Activated CD8-positive, alpha-beta T cell treated with anti-CD3 and anti-CD28 coated beads, Interleukin-2, amount 10 ng/mL, durations not matched to agents 7 days and 5 days (primary cell): ENCODE measurements around the gene CNIH1. TPM values are rescaled to one million over a fixed set of nuclear protein-coding genes. Genes with fewer than 3 reads are reported as not detected.

Experiments
- ATAC-seq: fragments of 150-1000 bp; cut with Tn5 transposase; one replicate; pipeline ENCODE4 v1.10.0; 2021; ENCODE audit warnings: moderate library complexity
- CTCF ChIA-PET: fragments of 350-600 bp; sonication (Branson Sonifier 250); formaldehyde crosslinking; loops from one replicate; lab custom pipeline; 2021; ENCODE audit warnings: antibody characterized with exemption; lab: Charles Lee
- POLR2A ChIA-PET: fragments of 350-600 bp; sonication (Branson Sonifier 250); formaldehyde crosslinking; loops from one replicate; lab custom pipeline; 2021; ENCODE audit warnings: antibody characterized with exemption; lab: Charles Lee
- DNase-seq: peaks from one replicate; pipeline ENCODE4 v3.0.0-alpha.2; 2020
- H3K27ac Mint-ChIP-seq: one replicate; pipeline ENCODE4 v1.8.0; 2021; ENCODE audit warnings: mild to moderate bottlenecking, mixed read lengths
- H3K27me3 Mint-ChIP-seq: one replicate; pipeline ENCODE4 v1.8.0; 2021; ENCODE audit warnings: low read depth, mixed read lengths
- H3K36me3 Mint-ChIP-seq: one replicate; pipeline ENCODE4 v1.8.0; 2021; ENCODE audit warnings: low read depth, mixed read lengths
- H3K4me1 Mint-ChIP-seq: one replicate; pipeline ENCODE4 v1.8.0; 2021; ENCODE audit warnings: low read depth, mixed read lengths
- H3K4me3 Mint-ChIP-seq: one replicate; pipeline ENCODE4 v1.8.0; 2021; ENCODE audit warnings: mild to moderate bottlenecking, mixed read lengths
- H3K9me3 Mint-ChIP-seq: one replicate; pipeline ENCODE4 v1.8.0; 2022; ENCODE audit warnings: mixed read lengths; ENCODE audit not compliant: insufficient read depth
- total RNA-seq, 2 experiments: library from RNA; stranded (reverse); gene quantifications; one replicate each; pipeline ENCODE4 v1.2.3, GENCODE V29; 2021

CNIH1 gene
- 10 to 100 TPM; 60.5 to 65.1 TPM for total RNA-seq

DNA sequence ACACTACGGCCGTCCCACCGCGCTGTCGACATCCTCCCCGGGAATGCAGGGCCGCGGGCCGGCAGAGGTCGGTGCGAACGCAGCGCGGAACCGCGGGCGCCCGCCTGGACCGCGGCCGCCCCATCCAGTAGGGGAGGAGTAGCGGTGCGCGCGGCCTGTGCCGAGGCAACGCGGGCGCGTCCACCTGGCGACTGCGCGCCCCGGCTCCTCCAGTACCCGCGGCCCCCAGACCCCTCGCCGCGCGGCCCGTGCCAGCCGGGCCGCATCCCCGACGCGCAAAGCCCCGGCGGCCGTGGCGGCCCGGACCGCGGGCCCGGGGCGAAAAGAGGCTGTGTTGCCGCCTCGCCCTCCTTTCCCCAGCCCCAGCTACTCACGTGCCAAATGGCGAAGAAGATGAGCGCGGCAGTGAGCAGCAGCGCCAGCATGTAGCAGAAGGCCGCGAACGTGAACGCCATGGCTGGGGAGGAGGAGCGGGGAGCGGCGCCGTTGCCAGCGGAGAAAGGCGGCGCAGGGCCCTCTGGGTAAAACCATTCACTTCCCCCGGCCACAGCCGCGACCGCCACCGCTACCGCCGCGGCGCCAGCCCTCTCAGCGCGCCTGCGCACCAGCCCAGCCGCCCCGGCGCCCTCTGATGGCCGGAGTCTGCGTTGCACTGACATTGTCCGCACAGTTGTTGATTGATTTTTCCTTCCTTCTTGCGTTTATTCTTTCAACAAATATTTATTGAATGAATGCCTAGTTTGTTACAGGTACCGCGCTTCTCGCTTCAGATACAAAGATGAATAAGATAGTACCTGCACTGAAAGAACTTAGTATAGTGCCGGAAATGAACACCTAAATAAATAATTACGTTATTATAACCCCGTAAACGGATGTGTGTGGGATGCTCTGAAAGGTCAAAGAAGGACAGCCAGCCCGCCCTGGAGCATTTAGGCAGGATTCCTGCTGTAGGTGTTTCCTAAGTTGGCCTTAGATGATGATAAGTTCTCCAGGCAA lies at the start of gene CNIH1:
TSS of gene CNIH1 (minus strand) at position 502 of the 996 bp plus-strand sequence. CDS start at position 455, 47 bp downstream.
- Mint-ChIP-seq H3K36me3 (peaks cover 18% of the 10 kb centered on the region), H3K9me3 (no peaks in the 10 kb centered on the region), H3K4me1 (peaks cover 40% of the 10 kb centered on the region), H3K4me3 (peak within 1 kb of the TSS; percentile 82), H3K27me3 (peaks cover 10% of the 10 kb centered on the region), H3K27ac (peak within 1 kb of the TSS; percentile 88)
- ATAC-seq (peak; percentile 95), DNase-seq (peak; percentile 93)
- ChIA-PET POLR2A (interaction anchor here (2.5 kb wide), 1 partner anchor 44 kb away, joined by 11 read pairs; the partner anchor contains the start of gene CDKN3), CTCF (interaction anchor here (0.7 to 2.1 kb wide), 13 partner anchors 8 to 460 kb away, joined by 3 to 11 read pairs (median 3); partner anchors contain the start of genes CDKN3, CGRRF1 and GMFB)

- Mint-ChIP-seq H3K36me3 (peaks cover 13% of the 10 kb centered on the region), H3K27ac (no peak overlapping the region), H3K4me1 (peaks cover 36% of the 10 kb centered on the region), H3K9me3 (no peaks in the 10 kb centered on the region), H3K27me3 (no peaks in the 10 kb centered on the region), H3K4me3 (no peak overlapping the region)
- no peak for DNase-seq
- no peak for ATAC-seq
- ChIA-PET POLR2A (interaction anchor here (0.8 kb wide), 1 partner anchor 93 kb away, joined by 3 read pairs; no protein-coding TSS in a partner anchor), CTCF (interaction anchor here (0.7 kb wide), 1 partner anchor 19 kb away, joined by 3 read pairs; the partner anchor contains the start of gene CGRRF1)
Measured at GRCh38 chr14:54490445-54491175, 49.4 kb upstream of the CNIH1 start.

DNA sequence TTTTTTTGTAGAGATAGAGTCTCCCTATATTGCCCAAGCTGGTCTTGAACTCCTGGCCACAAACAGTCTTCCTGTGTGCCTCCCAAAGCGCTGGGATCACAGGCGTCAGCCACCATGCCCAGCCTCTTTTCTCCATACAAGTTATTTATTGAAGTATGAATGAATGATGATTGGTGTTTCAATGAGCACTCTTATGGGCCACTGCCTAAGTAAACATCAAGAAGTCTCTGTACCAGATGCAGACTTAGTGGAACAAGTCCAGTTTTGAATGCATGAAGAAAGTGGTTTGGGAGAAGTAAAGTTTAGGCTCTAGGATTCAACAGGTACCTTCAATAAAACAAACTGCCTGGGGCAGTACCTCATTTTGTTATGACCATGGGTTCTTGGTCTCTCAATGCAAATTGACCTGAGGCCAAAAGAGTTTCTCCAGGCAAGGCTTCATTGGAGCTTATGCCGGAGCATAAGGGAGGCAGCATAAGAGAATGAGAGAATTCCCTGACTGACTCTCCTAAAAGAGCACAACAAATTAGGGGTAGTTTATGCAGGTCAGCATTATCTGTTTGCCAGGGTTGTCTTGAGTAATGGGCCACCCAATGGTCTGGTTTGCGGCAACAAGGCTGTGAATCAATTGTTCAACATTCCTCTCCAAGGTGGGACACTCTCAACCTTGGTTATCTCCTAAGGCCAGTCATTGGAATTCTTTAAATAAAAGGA lies 48.7 kb upstream of the CNIH1 start:
- ChIA-PET CTCF (interaction anchor here (0.7 to 1.6 kb wide), 3 partner anchors 18 to 93 kb away, joined by 3 to 5 read pairs (median 3); partner anchors contain the start of genes CDKN3 and CGRRF1), POLR2A (interaction anchor here (0.6 to 3.1 kb wide), 6 partner anchors 19 to 496 kb away, joined by 3 to 18 read pairs (median 3); partner anchors contain the start of gene CGRRF1)
- Mint-ChIP-seq H3K27me3 (no peaks in the 10 kb centered on the region), H3K27ac (peak overlapping the region; percentile 87), H3K4me3 (peak overlapping the region; percentile 81), H3K36me3 (peaks cover 16% of the 10 kb centered on the region), H3K9me3 (no peaks in the 10 kb centered on the region), H3K4me1 (peaks cover 43% of the 10 kb centered on the region)
- DNase-seq (no peak), ATAC-seq (no peak)

DNA sequence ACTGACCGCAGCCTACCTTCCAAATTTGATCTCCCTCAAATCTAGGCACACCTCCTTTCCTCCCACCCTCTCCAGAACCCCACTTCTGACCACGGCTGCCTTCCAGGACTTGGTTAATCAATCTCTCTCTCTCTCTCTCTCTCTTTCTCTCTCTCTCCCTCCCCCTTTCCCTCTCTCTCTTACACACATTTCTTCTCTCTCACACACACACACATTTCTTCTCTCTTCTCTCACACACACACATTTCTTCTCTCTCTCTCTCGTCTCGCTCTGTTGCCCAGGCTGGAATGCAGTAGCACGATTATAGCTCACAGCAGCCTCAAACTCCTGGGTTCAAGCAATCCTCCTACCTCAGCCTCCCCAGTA lies 48.1 kb upstream of the CNIH1 start:
- H3K4me3 Mint-ChIP-seq, result peak overlapping the region; percentile 81
- no peaks in the 10 kb centered on the region for H3K9me3 Mint-ChIP-seq
- POLR2A ChIA-PET, result interaction anchor here (0.6 to 3.1 kb wide), 5 partner anchors 20 to 497 kb away, joined by 3 to 18 read pairs (median 3); partner anchors contain the start of gene CGRRF1
- H3K27me3 Mint-ChIP-seq, result no peaks in the 10 kb centered on the region
- ATAC-seq, result no peak
- peak overlapping the region; percentile 87 for H3K27ac Mint-ChIP-seq
- H3K4me1 Mint-ChIP-seq, result peaks cover 49% of the 10 kb centered on the region
- DNase-seq, result no peak
- peaks cover 20% of the 10 kb centered on the region for H3K36me3 Mint-ChIP-seq
- CTCF ChIA-PET, result interaction anchor here (0.6 to 2.5 kb wide), 5 partner anchors 15 to 242 kb away, joined by 3 to 18 read pairs (median 5); partner anchors contain the start of genes CDKN3 and CGRRF1

DNA sequence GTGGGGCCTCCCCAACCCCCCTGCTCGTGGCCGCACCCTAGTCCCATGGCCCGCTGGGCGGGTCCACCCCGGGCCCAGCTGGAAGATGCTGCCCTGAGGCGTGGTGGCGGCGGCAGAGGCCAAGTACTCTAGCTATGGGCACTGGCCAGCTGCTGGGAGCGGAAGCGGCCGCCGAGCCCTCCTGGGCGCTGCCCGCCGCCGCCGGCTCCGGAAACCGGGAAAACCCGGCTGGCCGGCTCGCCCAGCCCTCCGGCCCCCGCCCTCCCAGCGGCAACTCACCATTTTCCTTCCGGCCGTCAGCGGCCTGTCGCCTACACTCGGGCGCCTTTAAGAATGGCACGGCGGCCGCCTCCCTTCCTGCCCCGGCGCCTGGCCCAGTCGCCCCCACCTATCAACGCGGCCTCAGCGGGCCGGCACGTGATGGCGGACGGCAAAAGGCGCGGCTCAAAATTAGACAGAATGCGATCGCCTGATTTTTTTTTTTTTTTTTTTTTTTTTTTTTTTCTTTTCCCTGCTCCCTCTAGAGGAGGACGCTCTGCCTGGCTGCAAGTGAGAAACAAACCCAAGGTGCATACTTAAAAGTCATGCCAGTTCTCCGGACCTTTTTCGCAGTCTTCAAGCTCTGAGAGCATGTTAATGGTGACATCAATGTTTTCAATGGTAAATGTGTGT lies 47.6 kb upstream of the CNIH1 start, which contains the start of gene GMFB:
TSS of gene GMFB (minus strand) at position 335 of the 672 bp plus-strand sequence. CDS start at position 282, 53 bp downstream.
- Mint-ChIP-seq H3K4me1 (peaks cover 52% of the 10 kb centered on the region), H3K27ac (peak within 1 kb of the TSS; percentile 87), H3K9me3 (no peaks in the 10 kb centered on the region), H3K27me3 (no peaks in the 10 kb centered on the region), H3K4me3 (peak within 1 kb of the TSS; percentile 95), H3K36me3 (peaks cover 22% of the 10 kb centered on the region)
- POLR2A ChIA-PET, result interaction anchor here (0.6 to 3.1 kb wide), 5 partner anchors 20 to 288 kb away, joined by 3 to 18 read pairs (median 3); partner anchors contain the start of genes CDKN3 and CGRRF1
- ATAC-seq (peak; percentile 97), DNase-seq (peak; percentile 91)
- CTCF ChIA-PET, result interaction anchor here (0.6 to 2.5 kb wide), 11 partner anchors 15 to 393 kb away, joined by 3 to 18 read pairs (median 5); partner anchors contain the start of genes CDKN3 and CGRRF1

- no peaks in the 10 kb centered on the region for H3K9me3 Mint-ChIP-seq
- peaks cover 27% of the 10 kb centered on the region for H3K36me3 Mint-ChIP-seq
- H3K4me3 Mint-ChIP-seq, result peak overlapping the region; percentile 95
- ChIA-PET CTCF (interaction anchor here (0.8 to 2.5 kb wide), 10 partner anchors 14 to 393 kb away, joined by 3 to 18 read pairs (median 5); partner anchors contain the start of genes CDKN3 and CGRRF1), POLR2A (interaction anchor here (2.1 to 3.1 kb wide), 2 partner anchors 21 to 92 kb away, joined by 8 to 18 read pairs; partner anchors contain the start of genes CDKN3 and CGRRF1)
- H3K4me1 Mint-ChIP-seq, result peaks cover 55% of the 10 kb centered on the region
- no peaks in the 10 kb centered on the region for H3K27me3 Mint-ChIP-seq
- DNase-seq (no peak), ATAC-seq (no peak)
- H3K27ac Mint-ChIP-seq, result peak overlapping the region; percentile 74
Measured at GRCh38 chr14:54488318-54488645, 47.1 kb upstream of the CNIH1 start.

DNA sequence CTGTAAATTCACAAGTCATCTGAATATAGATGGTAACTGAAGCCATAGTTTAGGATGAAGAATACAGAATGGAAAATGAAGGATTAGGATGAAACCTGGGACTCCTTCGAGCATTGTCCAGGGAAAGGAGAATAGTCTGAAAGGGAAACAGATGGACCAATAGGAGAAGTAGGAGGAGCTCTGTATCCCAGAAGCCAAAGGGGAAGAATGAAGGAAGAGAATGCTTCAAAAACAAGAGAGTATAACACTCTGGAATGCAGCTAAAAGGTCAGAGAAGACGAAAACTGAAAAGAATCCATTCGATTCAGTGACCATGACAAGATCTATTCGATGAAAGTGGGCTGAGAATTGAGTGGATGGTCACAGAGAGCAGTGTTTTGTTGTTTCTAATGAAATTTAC lies 46.6 kb upstream of the CNIH1 start:
- Mint-ChIP-seq H3K27ac (peak overlapping the region; percentile 74), H3K9me3 (no peaks in the 10 kb centered on the region), H3K36me3 (peaks cover 32% of the 10 kb centered on the region), H3K4me1 (peaks cover 58% of the 10 kb centered on the region), H3K27me3 (no peaks in the 10 kb centered on the region), H3K4me3 (peak overlapping the region; percentile 95)
- ChIA-PET CTCF (interaction anchor here (0.9 to 2.5 kb wide), 7 partner anchors 14 to 285 kb away, joined by 3 to 18 read pairs (median 5); partner anchors contain the start of gene CGRRF1), POLR2A (interaction anchor here (2.1 to 3.1 kb wide), 2 partner anchors 21 to 91 kb away, joined by 8 to 18 read pairs; partner anchors contain the start of genes CDKN3 and CGRRF1)
- DNase-seq, result no peak
- no peak for ATAC-seq

DNA sequence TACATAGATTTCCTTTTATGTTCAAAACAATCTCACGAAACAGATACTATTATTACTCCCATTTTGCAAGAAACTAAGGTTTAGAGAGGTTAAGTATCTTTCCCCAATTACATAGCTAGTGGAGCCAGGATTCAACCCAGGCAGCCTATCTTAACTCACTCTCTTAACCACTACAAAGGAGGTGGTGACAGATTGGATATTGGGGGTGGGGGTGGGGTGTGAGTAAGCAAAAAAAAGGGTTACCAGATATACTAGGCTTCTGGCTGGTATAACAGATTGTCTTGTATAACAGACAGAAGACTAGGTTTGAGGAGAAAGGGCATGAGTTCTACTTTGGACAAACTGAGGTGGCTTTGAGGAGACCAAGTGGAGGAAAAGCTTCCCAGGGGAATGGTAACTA lies 45.5 kb upstream of the CNIH1 start:
- ChIA-PET CTCF (interaction anchor here (1.2 to 2.5 kb wide), 2 partner anchors 23 to 288 kb away, joined by 4 to 18 read pairs; partner anchors contain the start of gene CGRRF1), POLR2A (interaction anchor here (2.1 to 3.1 kb wide), 2 partner anchors 23 to 90 kb away, joined by 8 to 18 read pairs; partner anchors contain the start of genes CDKN3 and CGRRF1)
- H3K9me3 Mint-ChIP-seq, result no peaks in the 10 kb centered on the region
- H3K4me3 Mint-ChIP-seq, result peak overlapping the region; percentile 95
- H3K4me1 Mint-ChIP-seq, result peaks cover 61% of the 10 kb centered on the region
- H3K27ac Mint-ChIP-seq, result peak overlapping the region; percentile 21
- ATAC-seq, result no peak
- no peak for DNase-seq
- H3K27me3 Mint-ChIP-seq, result no peaks in the 10 kb centered on the region
- peaks cover 39% of the 10 kb centered on the region for H3K36me3 Mint-ChIP-seq

- H3K4me3 Mint-ChIP-seq, result no peak overlapping the region
- no peak overlapping the region for H3K27ac Mint-ChIP-seq
- ChIA-PET CTCF (no interaction called here), POLR2A (no interaction called here)
- ATAC-seq (no peak), DNase-seq (no peak)
- peaks cover 52% of the 10 kb centered on the region for H3K36me3 Mint-ChIP-seq
- H3K4me1 Mint-ChIP-seq, result peaks cover 46% of the 10 kb centered on the region
- H3K27me3 Mint-ChIP-seq, result no peaks in the 10 kb centered on the region
- no peaks in the 10 kb centered on the region for H3K9me3 Mint-ChIP-seq
Measured at GRCh38 chr14:54483846-54484245, 42.7 kb upstream of the CNIH1 start.
